Measurements from ENCODE around the gene AGBL4.

The AGBL4 gene

GRCh38 chr1:48610628-48611542, 1412.9 kb downstream of the AGBL4 start:
- no peak for FAIRE-seq

GRCh38 chr1:48608882-48609281, 1414.9 kb downstream of the AGBL4 start:
- FAIRE-seq = no peak

- no peak for FAIRE-seq
Observed at GRCh38 chr1:48603222-48603621, 1420.5 kb downstream of the AGBL4 start.

GRCh38 chr1:48602349-48602748, 1421.4 kb downstream of the AGBL4 start:
- no peak for FAIRE-seq

GRCh38 chr1:48600182-48600581, 1423.6 kb downstream of the AGBL4 start:
- no peak for FAIRE-seq

GRCh38 chr1:48597663-48598062, 1426.1 kb downstream of the AGBL4 start:
- FAIRE-seq = no peak

GRCh38 chr1:48596046-48596445, 1427.7 kb downstream of the AGBL4 start:
- no peak for FAIRE-seq

- no peak for FAIRE-seq
Observed at GRCh38 chr1:48595613-48596012, 1428.1 kb downstream of the AGBL4 start.

GRCh38 chr1:48592330-48592729, 1431.4 kb downstream of the AGBL4 start:
- FAIRE-seq = no peak

GRCh38 chr1:48591181-48591580, 1432.6 kb downstream of the AGBL4 start:
- no peak for FAIRE-seq

GRCh38 chr1:48588061-48588460, 1435.7 kb downstream of the AGBL4 start:
- no peak for FAIRE-seq

GRCh38 chr1:48582408-48582807, 1441.3 kb downstream of the AGBL4 start:
- FAIRE-seq = no peak

GRCh38 chr1:48581270-48581669, 1442.5 kb downstream of the AGBL4 start:
- FAIRE-seq = no peak

- FAIRE-seq = no peak
Observed at GRCh38 chr1:48576565-48576964, 1447.2 kb downstream of the AGBL4 start.

- no peak for FAIRE-seq
Observed at GRCh38 chr1:48572646-48573258, 1451.0 kb downstream of the AGBL4 start.

- FAIRE-seq = no peak
Observed at GRCh38 chr1:48572134-48572533, 1451.6 kb downstream of the AGBL4 start.

- FAIRE-seq = no peak
Observed at GRCh38 chr1:48571303-48571987, 1452.3 kb downstream of the AGBL4 start.

GRCh38 chr1:48570568-48570967, 1453.2 kb downstream of the AGBL4 start:
- FAIRE-seq = no peak

- FAIRE-seq = no peak
Observed at GRCh38 chr1:48568501-48568900, 1455.3 kb downstream of the AGBL4 start.

GRCh38 chr1:48566492-48566891, 1457.3 kb downstream of the AGBL4 start:
- no peak for FAIRE-seq

GRCh38 chr1:48563021-48563420, 1460.7 kb downstream of the AGBL4 start:
- no peak for FAIRE-seq

GRCh38 chr1:48561444-48561843, 1462.3 kb downstream of the AGBL4 start:
- FAIRE-seq = no peak

GRCh38 chr1:48560577-48560976, 1463.2 kb downstream of the AGBL4 start:
- FAIRE-seq = no peak

- FAIRE-seq = no peak
Observed at GRCh38 chr1:48560116-48560515, 1463.6 kb downstream of the AGBL4 start.
